ENCODE measurements around the gene TCIRG1.
A peak's percentile ranks its signal among the peaks of the same experiment; 100 is the strongest.
"Not testable (repeated sequence)": the region's sequence is repeated elsewhere in the genome, so short reads cannot be mapped to it uniquely, and the experiment has no call there.

Gene TCIRG1

DNA sequence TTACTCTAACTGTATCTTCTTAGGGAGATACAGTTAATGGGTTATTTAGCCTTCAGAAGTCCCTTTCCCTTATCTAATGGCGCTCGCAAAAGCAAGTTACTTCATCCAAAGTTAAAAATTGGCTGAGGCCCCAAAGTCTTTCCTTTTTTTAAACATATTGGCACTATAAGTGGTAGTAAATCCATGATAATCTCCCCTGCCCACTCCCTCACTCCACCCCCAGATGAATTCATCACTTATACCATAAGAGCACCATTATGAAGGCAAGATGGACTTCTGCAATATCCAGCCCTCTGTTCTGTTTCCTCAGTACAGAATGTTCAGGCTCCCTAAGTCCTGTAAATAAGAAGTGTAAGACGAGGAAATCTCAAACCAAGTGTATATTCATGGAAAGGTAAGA lies 44.7 kb downstream of the TCIRG1 start:
- no peak for DNase-seq (ENCODE audit: low spot score)

- no peak for DNase-seq (ENCODE audit: low spot score)
These were observed 50.9 kb downstream of the TCIRG1 start for GRCh38 chr11:68089679-68090078.

GRCh38 chr11:68090287-68090686 lies 51.5 kb downstream of the TCIRG1 start:
- no peak for DNase-seq (ENCODE audit: low spot score)

GRCh38 chr11:68090706-68091105 lies 51.9 kb downstream of the TCIRG1 start:
- no peak for DNase-seq (ENCODE audit: low spot score)

GRCh38 chr11:68092411-68092810 lies 53.6 kb downstream of the TCIRG1 start:
- DNase-seq (ENCODE audit: low spot score), result no peak

DNA sequence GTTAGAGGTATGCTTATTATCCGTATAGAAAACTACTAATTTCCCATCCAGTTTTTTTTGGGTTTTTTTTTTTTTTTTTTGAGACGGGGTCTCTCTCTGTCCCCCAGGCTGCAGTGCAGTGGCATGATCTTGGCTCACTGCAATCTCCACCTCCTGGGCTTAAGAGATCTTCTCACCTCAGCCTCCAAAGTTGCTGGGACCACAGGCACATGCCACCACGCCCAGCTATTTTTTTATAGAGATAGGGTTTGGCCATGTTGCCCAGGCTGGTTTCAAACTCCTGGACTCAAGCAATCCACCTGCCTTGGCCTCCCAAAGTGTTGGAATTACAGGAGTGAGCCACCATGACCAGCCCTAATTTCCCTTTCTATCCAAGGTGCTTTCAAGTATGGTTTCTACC lies 54.1 kb downstream of the TCIRG1 start:
- DNase-seq (ENCODE audit: low spot score), result not testable (repeated sequence)

- no peak for DNase-seq (ENCODE audit: low spot score)
These were observed 54.7 kb downstream of the TCIRG1 start for GRCh38 chr11:68093565-68093964.

GRCh38 chr11:68096962-68097361 lies 58.1 kb downstream of the TCIRG1 start:
- no peak for DNase-seq (ENCODE audit: low spot score)

DNA sequence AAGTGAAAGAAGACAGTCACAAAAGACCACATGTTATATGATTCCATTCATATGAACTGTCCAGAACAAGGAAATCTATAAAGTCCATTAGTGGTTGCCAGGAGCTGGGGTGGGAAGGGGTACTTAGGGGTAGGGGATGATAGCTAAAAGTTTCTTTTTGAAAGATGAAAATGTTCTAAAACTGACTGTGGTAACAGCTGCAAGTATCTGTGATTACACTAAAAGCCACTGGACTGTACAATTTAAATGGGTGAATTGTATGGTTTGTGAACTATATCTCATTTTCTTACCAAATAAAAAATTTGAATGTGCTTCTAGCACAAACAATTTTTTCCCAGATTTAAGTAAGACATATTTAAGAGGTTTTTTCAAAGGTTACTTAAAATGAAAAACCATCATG lies 60.2 kb downstream of the TCIRG1 start:
- peak; percentile 45 for DNase-seq (ENCODE audit: low spot score)

DNA sequence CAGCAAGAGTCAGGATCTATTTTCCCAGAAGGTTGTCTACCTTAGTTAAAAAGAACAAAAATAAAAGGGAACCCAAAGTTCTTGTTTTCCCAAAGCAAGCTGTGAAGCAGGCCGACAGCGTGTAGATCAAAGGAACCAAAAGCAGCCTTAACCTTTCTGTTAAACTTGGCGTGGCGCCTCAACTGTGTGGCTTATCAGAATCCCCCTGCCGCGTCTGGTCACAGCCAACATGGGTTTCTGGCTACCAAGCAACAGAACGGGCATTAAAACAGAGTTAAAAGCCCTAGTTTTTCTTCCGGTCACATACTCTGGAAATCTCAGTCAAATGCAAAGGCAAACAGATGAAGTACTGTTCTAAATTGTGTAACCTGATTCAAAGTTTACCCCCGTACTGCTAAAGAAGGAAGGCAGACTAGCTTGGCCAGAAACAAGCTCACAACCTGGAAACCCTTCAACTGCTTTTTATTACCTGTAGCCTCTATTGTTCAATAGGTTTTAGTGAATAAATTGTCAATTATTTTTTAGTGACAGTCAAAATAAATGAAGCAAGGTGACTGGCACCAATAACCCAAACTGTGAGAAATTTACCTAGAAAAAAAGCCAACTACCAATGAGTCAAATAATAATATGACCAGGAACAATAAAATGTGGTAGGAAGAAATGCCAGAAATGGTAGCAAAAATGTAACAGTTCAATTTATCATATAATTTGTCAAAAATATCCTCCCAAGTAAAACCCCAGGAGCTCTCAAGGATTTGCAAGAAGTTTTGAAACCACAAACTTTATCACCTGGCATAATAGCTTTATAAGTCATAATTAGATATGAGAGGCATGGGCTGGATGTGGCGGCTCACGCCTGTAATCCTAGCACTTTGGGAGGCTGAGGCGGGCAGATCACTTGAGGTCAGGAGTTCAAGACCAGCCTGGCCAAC lies 60.9 kb downstream of the TCIRG1 start:
- peak; percentile 80 for DNase-seq (ENCODE audit: low spot score)

All from NAMALWA (cell line).